ENCODE data around the gene NIPA2.

- TF ChIP-seq GATA3 (IDR thresholded peaks at IDR 0.05; ENCODE audit: low read depth, low read length): no peak
- TF ChIP-seq GATA2 (IDR thresholded peaks at IDR 0.05; ENCODE audit: low read depth, low read length): no peak
Observed at GRCh38 chr15:22868928-22869327, 30.5 kb downstream of the NIPA2 start.

Measured in SH-SY5Y (cell line).